ENCODE measurements around the gene ACBD3. TPM values are rescaled to one million over a fixed set of nuclear protein-coding genes. Genes with fewer than 3 reads are reported as not detected.
A peak's percentile ranks its signal among the peaks of the same experiment; 100 is the strongest.

The ACBD3 gene
- total RNA-seq, result 10 to 100 TPM; 15.0 to 15.7 TPM

DNA sequence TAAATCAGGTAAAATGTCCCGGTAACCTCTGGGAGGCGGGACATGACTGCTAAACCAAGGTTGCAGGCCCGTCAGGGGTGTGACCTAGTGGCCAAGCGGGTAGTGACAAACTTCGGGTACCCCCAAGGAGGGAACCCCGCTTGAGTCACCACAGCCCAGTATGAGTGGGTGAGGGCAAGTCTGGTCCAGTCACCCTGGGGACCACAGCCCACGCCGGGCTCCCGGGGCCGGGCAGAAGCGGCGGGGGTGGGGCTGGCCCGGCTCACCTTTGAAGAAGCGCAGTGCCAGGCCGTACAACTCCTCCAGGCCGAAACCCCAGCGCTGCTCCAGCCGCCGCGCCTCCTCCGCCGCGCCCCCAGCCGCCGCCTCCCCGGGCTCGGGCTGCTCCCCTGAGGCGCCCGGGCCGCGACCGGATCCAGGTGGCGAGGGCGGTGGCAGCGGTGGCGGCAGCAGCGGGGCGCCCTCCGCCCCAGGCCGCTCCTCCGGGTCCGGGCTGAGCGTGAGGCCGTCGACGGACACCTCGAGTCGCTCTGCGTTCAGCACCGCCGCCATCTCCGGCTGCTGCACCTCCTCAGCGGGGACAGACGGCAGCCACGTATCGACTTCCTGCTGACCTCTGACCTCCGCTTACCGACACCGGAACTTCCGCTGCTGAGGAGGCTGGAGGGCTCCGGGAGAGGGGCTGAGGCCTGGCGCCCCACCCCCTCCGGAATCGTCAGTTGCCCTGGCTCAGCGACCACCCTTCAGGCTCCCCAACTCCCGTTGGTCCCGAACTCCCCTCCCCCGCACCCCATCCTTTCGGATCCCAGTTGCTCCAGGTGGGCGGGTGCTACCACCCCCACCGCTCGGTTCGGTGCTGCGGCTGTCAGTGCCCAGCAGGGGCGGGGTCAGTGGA is at the start of gene ACBD3:
Gene ACBD3 (minus strand): TSS at position 618 of the 895 bp plus-strand sequence. CDS start 66 bp downstream, at position 552.
- no peaks in the 10 kb centered on the region for H3K27me3 Mint-ChIP-seq (ENCODE audit: low read depth)
- H3K9me3 Mint-ChIP-seq, result no peaks in the 10 kb centered on the region
- peaks cover 10% of the 10 kb centered on the region for H3K36me3 Mint-ChIP-seq (ENCODE audit: low read depth)
- peak within 1 kb of the TSS; percentile 87 for H3K27ac Mint-ChIP-seq
- peak; percentile 91 for DNase-seq
- peak within 1 kb of the TSS; percentile 89 for H3K4me3 Mint-ChIP-seq
- intact Hi-C loops (cut with micrococcal nuclease), result loop anchor here (1.0 to 5.0 kb wide), 8 partner anchors 61 to 719 kb away; partner anchors contain the start of genes H3-3A, LIN9, PARP1 and PYCR2
- CTCF ChIA-PET, result interaction anchor here (0.7 to 3.0 kb wide), 3 partner anchors 11 to 122 kb away, joined by 3 to 22 read pairs (median 3); no protein-coding TSS in a partner anchor
- H3K4me1 Mint-ChIP-seq (ENCODE audit: low read depth), result peaks cover 34% of the 10 kb centered on the region

DNA sequence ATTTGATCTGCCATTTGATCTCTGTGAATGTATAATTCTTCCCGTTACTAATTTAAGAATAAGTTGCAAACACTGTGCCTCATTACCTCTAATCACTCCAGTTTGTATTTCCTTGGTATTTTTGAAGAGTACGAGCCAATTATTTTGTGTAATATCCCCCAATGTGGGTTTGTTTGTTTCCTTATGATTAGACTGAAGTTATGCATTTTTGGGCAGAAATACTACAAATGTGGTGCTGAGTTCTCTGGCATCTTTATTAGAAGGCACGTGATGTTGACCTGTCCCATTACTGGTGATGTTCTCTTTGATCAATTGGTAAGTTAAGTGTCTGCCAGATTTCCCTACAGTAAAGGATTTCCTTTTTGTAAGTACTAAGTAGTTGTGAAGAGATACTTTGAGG is 47.3 kb upstream of the ACBD3 start:
- no peak for DNase-seq
- Mint-ChIP-seq H3K9me3 (no peaks in the 10 kb centered on the region), H3K27ac (no peak overlapping the region), H3K4me1 (ENCODE audit: low read depth) (no peaks in the 10 kb centered on the region), H3K4me3 (no peak overlapping the region), H3K27me3 (ENCODE audit: low read depth) (no peaks in the 10 kb centered on the region), H3K36me3 (ENCODE audit: low read depth) (peaks cover 17% of the 10 kb centered on the region)
- intact Hi-C loops (cut with micrococcal nuclease), result no loop called here
- CTCF ChIA-PET, result no interaction called here

DNA sequence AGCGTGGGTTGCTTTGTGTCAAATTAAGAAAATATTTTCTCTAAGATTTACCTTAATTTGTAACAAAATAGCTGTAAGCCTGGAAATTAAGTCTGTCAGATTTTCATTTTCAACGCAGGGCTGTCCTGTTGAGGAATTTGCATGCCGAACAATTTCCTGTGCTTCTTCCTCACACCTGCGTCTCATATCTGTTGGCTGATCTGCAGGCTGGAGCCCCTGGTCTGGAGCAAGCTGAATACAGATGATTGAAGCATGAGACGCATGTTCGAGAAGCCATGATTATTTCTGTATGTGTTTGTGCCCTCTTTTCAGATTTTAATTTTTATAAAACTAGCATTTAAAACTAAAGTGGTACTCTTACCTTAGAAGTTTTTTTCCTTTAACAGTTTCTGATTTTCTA is 46.8 kb upstream of the ACBD3 start:
- Mint-ChIP-seq H3K4me3 (no peak overlapping the region), H3K36me3 (ENCODE audit: low read depth) (peaks cover 16% of the 10 kb centered on the region), H3K4me1 (ENCODE audit: low read depth) (no peaks in the 10 kb centered on the region), H3K9me3 (no peaks in the 10 kb centered on the region), H3K27me3 (ENCODE audit: low read depth) (no peaks in the 10 kb centered on the region), H3K27ac (no peak overlapping the region)
- intact Hi-C loops (cut with micrococcal nuclease), result no loop called here
- CTCF ChIA-PET, result no interaction called here
- DNase-seq, result no peak

DNA sequence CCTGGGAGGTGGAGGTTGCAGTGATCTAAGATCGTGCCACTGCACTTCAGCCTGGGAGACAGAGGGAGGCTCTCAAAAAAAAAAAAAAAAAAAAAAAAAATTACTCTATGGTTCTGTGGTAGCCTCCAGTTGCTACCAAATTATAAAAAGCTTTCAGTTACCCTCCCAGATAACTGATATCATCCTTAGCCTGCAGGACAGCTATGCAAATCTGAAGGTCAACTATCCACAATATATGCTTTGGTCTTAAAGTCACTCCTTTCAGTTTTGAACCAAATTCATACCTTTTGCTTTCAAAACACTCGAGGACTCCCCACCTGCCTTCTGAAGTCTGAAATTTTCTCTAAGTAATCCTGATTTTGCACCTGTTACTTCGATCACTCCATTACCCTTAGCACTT is 40.1 kb upstream of the ACBD3 start:
- H3K27ac Mint-ChIP-seq, result no peak overlapping the region
- CTCF ChIA-PET, result interaction anchor here (0.6 kb wide), 2 partner anchors 82 to 153 kb away, joined by 3 to 4 read pairs; no protein-coding TSS in a partner anchor
- H3K27me3 Mint-ChIP-seq (ENCODE audit: low read depth), result peaks cover 20% of the 10 kb centered on the region
- intact Hi-C loops (cut with micrococcal nuclease), result loop anchor here (10.0 kb wide), 1 partner anchor 108 kb away; no protein-coding TSS in a partner anchor
- peaks cover 1% of the 10 kb centered on the region for H3K36me3 Mint-ChIP-seq (ENCODE audit: low read depth)
- H3K4me3 Mint-ChIP-seq, result no peak overlapping the region
- H3K9me3 Mint-ChIP-seq, result no peaks in the 10 kb centered on the region
- DNase-seq, result no peak
- H3K4me1 Mint-ChIP-seq (ENCODE audit: low read depth), result peaks cover 5% of the 10 kb centered on the region

DNA sequence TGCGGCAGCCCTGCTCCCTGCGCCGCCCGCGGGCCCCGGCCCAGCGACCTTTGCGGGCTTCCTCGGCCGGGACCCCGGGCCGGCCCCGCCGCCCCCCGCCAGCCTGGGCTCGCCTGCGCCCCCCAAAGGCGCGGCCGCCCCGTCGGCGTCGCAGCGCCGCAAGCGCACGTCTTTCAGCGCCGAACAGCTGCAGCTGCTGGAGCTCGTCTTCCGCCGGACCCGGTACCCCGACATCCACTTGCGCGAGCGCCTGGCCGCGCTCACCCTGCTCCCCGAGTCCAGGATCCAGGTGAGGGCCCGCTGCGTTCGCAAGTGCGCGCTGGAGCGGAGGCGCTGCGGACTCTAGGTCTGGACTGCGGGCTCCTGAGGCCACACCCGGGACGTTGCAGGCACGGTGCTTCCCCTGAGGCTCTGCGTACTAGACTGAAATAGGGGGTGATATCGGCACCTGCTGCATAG is 37.3 kb upstream of the ACBD3 start:
- intact Hi-C loops (cut with micrococcal nuclease), result loop anchor here (10.0 kb wide), 1 partner anchor 111 kb away; no protein-coding TSS in a partner anchor
- Mint-ChIP-seq H3K27me3 (ENCODE audit: low read depth) (peaks cover 20% of the 10 kb centered on the region), H3K9me3 (no peaks in the 10 kb centered on the region), H3K27ac (no peak overlapping the region), H3K4me1 (ENCODE audit: low read depth) (peaks cover 5% of the 10 kb centered on the region), H3K36me3 (ENCODE audit: low read depth) (peaks cover 1% of the 10 kb centered on the region), H3K4me3 (peak overlapping the region; percentile 68)
- DNase-seq, result peak; percentile 16
- CTCF ChIA-PET, result interaction anchor here (0.9 to 3.2 kb wide), 3 partner anchors 98 to 185 kb away, joined by 4 to 9 read pairs (median 4); partner anchors contain the start of gene PARP1

DNA sequence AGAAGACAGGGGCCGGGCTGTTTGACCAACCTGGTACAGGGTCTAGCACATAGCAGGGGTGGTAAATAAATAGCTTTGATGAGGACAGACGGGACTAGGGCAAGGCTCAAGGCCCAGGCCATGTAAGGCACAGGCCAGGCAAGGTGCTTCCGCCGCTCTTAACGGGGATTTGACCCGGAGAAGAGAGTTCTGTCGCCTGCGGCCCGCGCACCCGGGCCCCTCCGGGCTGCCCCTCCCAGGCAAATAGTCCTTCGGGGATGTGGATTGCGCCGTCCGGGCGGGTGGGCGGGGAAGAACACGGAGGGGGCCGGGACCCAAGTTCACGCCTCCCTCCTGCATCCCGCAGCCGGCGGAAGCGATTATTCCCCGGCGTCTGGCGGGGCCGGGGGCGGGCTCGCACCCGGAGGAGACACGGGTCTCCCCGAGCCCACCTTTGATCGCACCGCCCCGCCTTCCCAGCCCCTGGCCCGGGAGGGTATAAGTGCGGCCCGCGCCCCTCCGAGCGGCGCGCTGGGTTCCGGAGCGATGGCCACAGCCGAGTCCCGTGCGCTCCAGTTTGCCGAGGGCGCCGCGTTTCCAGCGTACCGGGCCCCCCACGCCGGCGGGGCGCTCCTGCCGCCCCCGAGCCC is 36.7 kb upstream of the ACBD3 start, which contains the start of gene MIXL1:
Gene MIXL1 (plus strand): TSS at position 508 of the 629 bp plus-strand sequence. CDS start 18 bp downstream, at position 526.
- H3K27me3 Mint-ChIP-seq (ENCODE audit: low read depth), result peaks cover 20% of the 10 kb centered on the region
- CTCF ChIA-PET, result interaction anchor here (1.2 to 3.2 kb wide), 4 partner anchors 97 to 154 kb away, joined by 4 to 9 read pairs (median 5); no protein-coding TSS in a partner anchor
- no peak within 1 kb of the TSS for H3K27ac Mint-ChIP-seq
- DNase-seq, result no peak
- H3K4me1 Mint-ChIP-seq (ENCODE audit: low read depth), result peaks cover 5% of the 10 kb centered on the region
- peaks cover 1% of the 10 kb centered on the region for H3K36me3 Mint-ChIP-seq (ENCODE audit: low read depth)
- intact Hi-C loops (cut with micrococcal nuclease), result loop anchor here (10.0 kb wide), 1 partner anchor 112 kb away; no protein-coding TSS in a partner anchor
- H3K9me3 Mint-ChIP-seq, result no peaks in the 10 kb centered on the region
- peak within 1 kb of the TSS; percentile 68 for H3K4me3 Mint-ChIP-seq

DNA sequence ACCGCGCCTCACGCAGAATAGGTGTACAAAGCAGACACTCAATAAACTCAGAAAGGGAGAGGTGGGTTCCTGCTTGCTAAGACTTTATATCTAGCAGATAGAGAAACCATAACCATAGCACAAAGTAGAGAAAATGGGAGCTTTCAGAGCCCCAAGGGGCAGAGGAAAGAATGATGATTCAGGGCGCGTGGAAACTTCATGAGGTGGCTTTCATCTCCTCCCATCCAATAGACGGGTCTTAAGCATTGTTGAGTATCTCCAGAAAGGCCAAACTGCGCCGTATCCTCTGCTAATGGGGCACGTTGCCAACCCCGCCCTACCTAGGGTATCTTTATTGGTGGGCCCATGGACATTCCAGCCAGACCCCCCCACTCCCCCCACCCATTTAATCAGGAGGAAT is 36.1 kb upstream of the ACBD3 start:
- H3K4me3 Mint-ChIP-seq, result peak overlapping the region; percentile 24
- H3K27me3 Mint-ChIP-seq (ENCODE audit: low read depth), result peaks cover 20% of the 10 kb centered on the region
- H3K9me3 Mint-ChIP-seq, result no peaks in the 10 kb centered on the region
- peaks cover 5% of the 10 kb centered on the region for H3K4me1 Mint-ChIP-seq (ENCODE audit: low read depth)
- H3K36me3 Mint-ChIP-seq (ENCODE audit: low read depth), result peaks cover 1% of the 10 kb centered on the region
- no peak overlapping the region for H3K27ac Mint-ChIP-seq
- no peak for DNase-seq
- intact Hi-C loops (cut with micrococcal nuclease), result loop anchor here (10.0 kb wide), 1 partner anchor 112 kb away; no protein-coding TSS in a partner anchor
- CTCF ChIA-PET, result interaction anchor here (1.2 to 3.2 kb wide), 3 partner anchors 97 to 154 kb away, joined by 4 to 9 read pairs (median 6); no protein-coding TSS in a partner anchor

DNA sequence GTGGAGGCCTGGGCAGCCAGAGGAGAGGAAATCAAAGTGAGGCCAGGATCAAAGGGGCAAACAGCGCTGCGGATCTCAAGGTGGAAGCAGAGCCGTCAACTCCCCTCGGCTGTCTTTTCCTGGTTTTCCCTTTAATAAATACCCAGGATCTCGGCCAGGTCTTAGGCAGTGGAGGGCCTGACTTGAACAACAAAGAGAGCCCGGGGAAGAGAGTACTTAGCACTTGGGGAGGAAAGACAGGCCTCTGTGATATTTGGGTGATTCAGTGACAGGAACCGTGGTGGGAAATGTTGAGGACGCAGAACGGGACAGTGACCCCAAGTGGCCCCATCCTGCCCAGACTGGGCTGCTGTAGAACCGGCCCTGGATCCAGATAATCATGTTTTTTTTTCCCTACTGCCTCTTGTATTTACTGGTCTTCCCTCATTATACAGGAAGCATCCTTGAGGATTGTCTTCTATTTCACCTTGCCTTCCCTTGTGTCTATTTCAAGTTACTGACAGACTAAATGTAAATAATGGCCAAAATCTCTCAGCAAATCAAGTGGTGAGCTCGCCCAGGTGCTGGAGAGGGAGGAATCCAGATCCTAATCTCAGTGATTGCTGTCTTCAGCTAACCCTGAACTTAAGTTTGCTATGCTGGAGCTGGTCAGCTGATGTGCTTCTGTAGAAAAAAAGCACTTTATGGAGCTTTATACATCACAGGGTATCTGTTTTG is 34.1 kb upstream of the ACBD3 start:
- Mint-ChIP-seq H3K27me3 (ENCODE audit: low read depth) (peaks cover 15% of the 10 kb centered on the region), H3K36me3 (ENCODE audit: low read depth) (no peaks in the 10 kb centered on the region), H3K27ac (no peak overlapping the region), H3K9me3 (no peaks in the 10 kb centered on the region), H3K4me3 (no peak overlapping the region), H3K4me1 (ENCODE audit: low read depth) (peaks cover 5% of the 10 kb centered on the region)
- DNase-seq, result no peak
- CTCF ChIA-PET, result interaction anchor here (0.6 kb wide), 1 partner anchor 17 kb away, joined by 5 read pairs; no protein-coding TSS in a partner anchor
- intact Hi-C loops (cut with micrococcal nuclease), result loop anchor here (10.0 kb wide), 1 partner anchor 114 kb away; no protein-coding TSS in a partner anchor

DNA sequence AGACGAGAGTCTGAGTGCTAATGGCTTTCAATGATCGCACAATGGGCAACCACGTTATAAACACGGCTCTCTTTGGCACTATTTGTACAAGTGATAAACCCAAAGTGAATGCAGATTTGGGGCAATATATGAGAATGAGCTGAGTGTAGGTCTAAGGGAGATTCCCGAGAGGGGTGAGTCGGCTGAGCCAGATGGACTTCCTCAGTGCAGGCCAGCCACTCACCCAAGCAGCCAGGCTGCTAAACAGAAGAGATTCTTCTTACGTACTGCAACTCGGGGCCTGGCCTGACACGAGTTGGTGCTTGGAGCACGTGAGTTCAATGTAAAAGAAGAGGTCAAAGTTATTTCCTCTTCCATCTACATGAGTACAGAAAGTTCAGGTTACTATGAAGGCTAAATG is 30.7 kb upstream of the ACBD3 start:
- Mint-ChIP-seq H3K27me3 (ENCODE audit: low read depth) (peaks cover 3% of the 10 kb centered on the region), H3K9me3 (no peaks in the 10 kb centered on the region), H3K4me3 (no peak overlapping the region), H3K36me3 (ENCODE audit: low read depth) (no peaks in the 10 kb centered on the region), H3K4me1 (ENCODE audit: low read depth) (no peaks in the 10 kb centered on the region), H3K27ac (no peak overlapping the region)
- no peak for DNase-seq
- intact Hi-C loops (cut with micrococcal nuclease), result no loop called here
- CTCF ChIA-PET, result no interaction called here

DNA sequence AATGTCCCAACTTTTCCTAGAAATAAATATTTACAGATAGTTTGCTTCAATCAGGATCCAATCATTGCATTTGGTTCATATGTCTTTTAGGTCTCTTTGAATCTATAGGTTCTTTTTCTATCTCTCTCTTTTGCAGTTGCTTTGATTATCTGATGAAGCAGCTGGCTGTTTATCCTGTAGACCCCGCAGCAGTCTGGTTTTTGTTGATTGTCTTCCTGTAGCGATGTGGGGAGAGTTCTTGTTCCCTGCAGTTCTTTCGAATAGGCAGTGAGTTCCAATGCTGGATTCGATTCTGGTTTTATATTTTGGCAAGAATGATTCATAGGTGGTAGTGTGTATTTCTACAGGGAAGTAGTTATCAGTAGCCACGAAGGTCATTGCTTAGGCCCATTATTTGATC is 29.5 kb upstream of the ACBD3 start:
- intact Hi-C loops (cut with micrococcal nuclease), result no loop called here
- H3K27ac Mint-ChIP-seq, result no peak overlapping the region
- H3K27me3 Mint-ChIP-seq (ENCODE audit: low read depth), result no peaks in the 10 kb centered on the region
- no peak overlapping the region for H3K4me3 Mint-ChIP-seq
- DNase-seq, result no peak
- H3K36me3 Mint-ChIP-seq (ENCODE audit: low read depth), result no peaks in the 10 kb centered on the region
- H3K4me1 Mint-ChIP-seq (ENCODE audit: low read depth), result no peaks in the 10 kb centered on the region
- no peaks in the 10 kb centered on the region for H3K9me3 Mint-ChIP-seq
- CTCF ChIA-PET, result no interaction called here

DNA sequence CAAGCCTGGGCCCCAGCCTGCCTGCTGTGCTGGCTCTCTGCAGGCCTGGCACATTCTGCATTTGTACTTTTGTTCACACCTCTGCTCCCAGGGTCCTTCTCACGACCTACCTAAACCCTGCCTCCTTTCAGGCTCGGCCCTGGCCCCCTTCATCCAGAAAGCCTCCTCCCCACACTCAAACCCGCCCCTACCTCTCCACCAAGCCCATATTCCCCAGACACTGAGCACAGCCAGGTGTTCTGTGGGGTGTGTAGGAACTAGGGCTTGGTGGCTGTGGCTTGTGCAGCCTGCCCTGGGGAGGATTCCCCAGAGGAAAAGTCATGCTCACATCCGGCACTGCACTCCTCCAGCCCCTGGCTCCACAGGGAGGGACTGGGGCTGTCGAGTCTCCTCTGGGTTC is 28.7 kb upstream of the ACBD3 start:
- Mint-ChIP-seq H3K9me3 (no peaks in the 10 kb centered on the region), H3K36me3 (ENCODE audit: low read depth) (no peaks in the 10 kb centered on the region), H3K4me1 (ENCODE audit: low read depth) (no peaks in the 10 kb centered on the region), H3K27me3 (ENCODE audit: low read depth) (no peaks in the 10 kb centered on the region), H3K4me3 (no peak overlapping the region), H3K27ac (no peak overlapping the region)
- CTCF ChIA-PET, result no interaction called here
- DNase-seq, result no peak
- intact Hi-C loops (cut with micrococcal nuclease), result no loop called here

Measured in activated naive CD4-positive, alpha-beta T cell treated with anti-CD3 and anti-CD28 coated beads for 36 hours (primary cell).